Endothelial cell of umbilical vein (primary cell): ENCODE results near the gene PIGT. TPM values are rescaled to one million over a fixed set of nuclear protein-coding genes. Genes with fewer than 3 reads are reported as not detected.

Experiments used
- BruUV-seq: library from RNA; stranded (reverse); fragments of 400-500 nt; replicated peaks from 2 replicates; lab custom pipeline; 2021; lab: Mats Ljungman, UMichigan
- CTCF ChIA-PET: fragments of 300-600, 350-600 bp; sonication (Branson Sonifier 250); formaldehyde crosslinking; loops from one replicate; lab custom pipeline; 2021; ENCODE audit warnings: antibody characterized with exemption, inconsistent platforms; lab: Charles Lee
- POLR2A ChIA-PET: fragments of 300-600, 350-600 bp; sonication (Branson Sonifier 250); formaldehyde crosslinking; loops from one replicate; lab custom pipeline; 2021; ENCODE audit warnings: antibody characterized with exemption, inconsistent platforms; lab: Charles Lee
- DNase-seq: peaks from one replicate; pipeline ENCODE4 v3.0.0-alpha.2; 2011; ENCODE audit warnings: low read depth, low spot score
- FAIRE-seq: peaks from 2 replicates; lab custom pipeline; 2011; peaks lifted over from hg19 to GRCh38; lab: Jason Lieb, UNC
- H2AFZ ChIP-seq: 2 replicates; pipeline ENCODE4 v1.6.0; 2012; ENCODE audit warnings: low read depth, low read length, control low read depth, inconsistent platforms
- H3K27ac ChIP-seq: 2 replicates; pipeline ENCODE4 v1.5.1; 2011; ENCODE audit warnings: low read depth, mild to moderate bottlenecking, control low read depth, low read length, moderate library complexity; ENCODE audit not compliant: insufficient read depth
- H3K27me3 ChIP-seq, 2 experiments: 2 replicates each; pipeline versions ENCODE4 v1.6.0 to v1.6.1; 2011; ENCODE audit warnings: low read length in 2 of 2, mixed read lengths in 1 of 2; ENCODE audit not compliant: control insufficient read depth in 2 of 2, insufficient read depth in 2 of 2
- H3K36me3 ChIP-seq, 2 experiments: 2 replicates in 1 of 2; 3 replicates in 1 of 2; pipeline ENCODE4 v1.5.1; 2011; ENCODE audit warnings: low read length in 2 of 2, mild to moderate bottlenecking in 1 of 2, moderate library complexity in 1 of 2; ENCODE audit not compliant: control insufficient read depth in 2 of 2, insufficient read depth in 2 of 2; ENCODE audit errors: extremely low read depth in 1 of 2
- H3K4me1 ChIP-seq: 3 replicates; pipeline ENCODE4 v1.5.1; 2011; ENCODE audit warnings: mild to moderate bottlenecking, low read length; ENCODE audit not compliant: control insufficient read depth, insufficient read depth; ENCODE audit errors: extremely low read depth
- H3K4me2 ChIP-seq: 2 replicates; pipeline ENCODE4 v1.6.1; 2011; ENCODE audit warnings: low read length, control low read depth, mixed read lengths; ENCODE audit not compliant: insufficient read depth
- H3K4me3 ChIP-seq, 3 experiments: fragments of 200-600 bp in 1 of 3; sonication (generic), shearing (Covaris generic) in 1 of 3; replicated peaks in 1 of 3; 2 replicates each; pipeline ENCODE4 v1.5.1; 2011 to 2016; ENCODE audit warnings: control low read depth in 3 of 3, low read length in 3 of 3, mild to moderate bottlenecking in 2 of 3, inconsistent platforms in 1 of 3, low read depth in 1 of 3, moderate library complexity in 1 of 3; ENCODE audit not compliant: insufficient read depth in 1 of 3
- H3K79me2 ChIP-seq: 2 replicates; pipeline ENCODE4 v1.6.0; 2012; ENCODE audit warnings: low read length, inconsistent platforms; ENCODE audit not compliant: control insufficient read depth, insufficient read depth
- H3K9ac ChIP-seq: replicated peaks from 2 replicates; pipeline ENCODE3; 2011; ENCODE audit warnings: low read length, control low read depth; ENCODE audit not compliant: insufficient read depth; ENCODE audit errors: extremely low read depth
- H3K9me1 ChIP-seq: replicated peaks from 3 replicates; pipeline ENCODE4 v1.6.0; 2011; ENCODE audit warnings: mild to moderate bottlenecking, low read length; ENCODE audit not compliant: control insufficient read depth, insufficient read depth; ENCODE audit errors: extremely low read depth
- H3K9me3 ChIP-seq: replicated peaks from 2 replicates; pipeline ENCODE4 v1.5.1; 2012; ENCODE audit warnings: low read length, inconsistent platforms; ENCODE audit not compliant: control insufficient read depth, insufficient read depth
- H4K20me1 ChIP-seq: replicated peaks from 2 replicates; pipeline ENCODE3; 2011; ENCODE audit warnings: mild to moderate bottlenecking, low read length; ENCODE audit not compliant: control insufficient read depth, insufficient read depth; ENCODE audit errors: extremely low read depth
- CTCF ChIP-seq, 2 donors: IDR thresholded peaks; 1 replicate in 1 of 2; 2 replicates in 1 of 2; pipeline ENCODE4 v1.5.1; 2011; ENCODE audit warnings: low read length in 2 of 2, mild to moderate bottlenecking in 2 of 2, moderate library complexity in 2 of 2, control low read depth in 1 of 2, inconsistent platforms in 1 of 2, low read depth in 1 of 2; ENCODE audit not compliant: insufficient read depth in 1 of 2; ENCODE audit errors: extremely low read depth in 1 of 2
- EZH2 ChIP-seq: IDR thresholded peaks from 2 replicates; pipeline ENCODE4 v1.6.1; 2012; ENCODE audit warnings: borderline replicate concordance, low read depth, mild to moderate bottlenecking, moderate library complexity, low read length, inconsistent platforms; ENCODE audit not compliant: severe bottlenecking
- FOS ChIP-seq: IDR thresholded peaks from 2 replicates; pipeline ENCODE4 v1.6.1; 2011; ENCODE audit warnings: mild to moderate bottlenecking, low read length, moderate library complexity, borderline replicate concordance; ENCODE audit not compliant: insufficient read depth
- GATA2 ChIP-seq: IDR thresholded peaks from 2 replicates; pipeline ENCODE4 v1.7.0; 2011; ENCODE audit warnings: low read depth, mild to moderate bottlenecking, moderate library complexity, mixed read lengths, low read length; ENCODE audit not compliant: insufficient read length, insufficient read depth
- JUN ChIP-seq: IDR thresholded peaks from 2 replicates; pipeline ENCODE4 v1.6.1; 2011; ENCODE audit warnings: borderline replicate concordance, low read depth; ENCODE audit not compliant: insufficient read length, insufficient read depth
- MAX ChIP-seq: IDR thresholded peaks from 2 replicates; pipeline ENCODE4 v1.6.1; 2011; ENCODE audit not compliant: insufficient read depth, insufficient read length
- MYC ChIP-seq: IDR thresholded peaks from one replicate; pipeline ENCODE4 v1.6.1; 2011; ENCODE audit warnings: mild to moderate bottlenecking, low read depth, low read length
- POLR2A ChIP-seq: IDR thresholded peaks from 2 replicates; pipeline ENCODE4 v1.6.1; 2012; ENCODE audit warnings: low read depth, mild to moderate bottlenecking, control low read depth, low read length
- POLR2AphosphoS5 ChIP-seq: IDR thresholded peaks from 2 replicates; pipeline ENCODE4 v1.6.1; 2012; ENCODE audit warnings: low read depth, mild to moderate bottlenecking, control low read depth, low read length, moderate library complexity; ENCODE audit not compliant: insufficient read depth
- dilution Hi-C: fragments of 300-500 bp; cut with MboI; formaldehyde crosslinking; loops from one replicate; pipeline ENCODE4 v1.15.0; 2019; ENCODE audit warnings: low sequenced_read_pairs; ENCODE audit not compliant: extremely low pct_ligation_motif_present
- intact Hi-C: fragments of 100-400 bp; cut with micrococcal nuclease; formaldehyde crosslinking; loops from one replicate; pipeline ENCODE4 v1.10.0; 2022
- polyA plus RNA-seq, 4 experiments: library from polyadenylated mRNA; depleted of rRNA in 3 of 4; stranded (reverse) in 3 of 4; unstranded in 1 of 4; fragments of >200 nt; gene quantifications; 2 replicates each; pipeline versions ENCODE4 v1.2.1 to v1.2.3, GENCODE V29; 2011 to 2012; ENCODE audit warnings: missing spikeins in 1 of 4
- total RNA-seq: library from RNA; stranded (reverse); gene quantifications from 2 replicates; pipeline ENCODE4 v1.2.3, GENCODE V29; 2021

Gene PIGT
- total and polyA plus RNA-seq, 2 donors (not counting 3 experiments of a cell fraction or from before 2014, with no cell fraction given), result 96.8 to 143 TPM

GRCh38 chr20:45374966-45375365, 41.0 kb upstream of the PIGT start:
- intact Hi-C loops, result loop anchor here (1.0 kb wide), 2 partner anchors 56 to 396 kb away; no protein-coding TSS in a partner anchor
- DNase-seq (no peak), FAIRE-seq (no peak)
- dilution Hi-C loops, result no loop called here
- no TSS peak for BruUV-seq
- Histone ChIP-seq H3K9ac (no peak overlapping the region), H3K36me3 (no peaks in the 10 kb centered on the region), H3K9me1 (no peaks in the 10 kb centered on the region), H2AFZ (no peak overlapping the region), H3K79me2 (no peaks in the 10 kb centered on the region), H3K27me3 (no peaks in the 10 kb centered on the region), H3K27ac (no peak overlapping the region), H3K9me3 (no peaks in the 10 kb centered on the region), H3K4me3 (no peak overlapping the region), H4K20me1 (no peaks in the 10 kb centered on the region), H3K4me1 (peaks cover 7% of the 10 kb centered on the region), H3K4me2 (no peak overlapping the region)
- TF ChIP-seq POLR2AphosphoS5 (no peak), FOS (no peak), POLR2A (no peak), JUN (no peak), MYC (no peak), GATA2 (no peak), CTCF (IDR thresholded peaks at IDR 0.05; ENCODE audit: extremely low read depth in 1 of 2, insufficient read depth in 1 of 2, low read depth in 1 of 2, low read length in 2 of 2) (no peak), EZH2 (no peak), MAX (no peak)
- ChIA-PET POLR2A (no interaction called here), CTCF (interaction anchor here (1.5 to 9.8 kb wide), 11 partner anchors 9 to 397 kb away, joined by 8 to 416 read pairs (median 41); partner anchors contain the start of gene SYS1)
